Stimulated activated CD8-positive, alpha-beta memory T cell treated with anti-CD3 and anti-CD28 coated beads, Interleukin-2, amount 100 ng/mL, for 1 hour (primary cell): ENCODE data around the gene CALML6.

Source experiments
- DNase-seq, 2 donors: peaks; one replicate each; pipeline ENCODE4 v3.0.0-alpha.2; 2020; ENCODE audit warnings: low read depth in 2 of 2

CALML6 gene

GRCh38 chr1:1942753-1943656 is 27.9 kb downstream of the CALML6 start:
- no peak for DNase-seq

- peak in 1 of 2 donors; percentile 39 for DNase-seq
These were observed 28.9 kb downstream of the CALML6 start for GRCh38 chr1:1943834-1944570.

GRCh38 chr1:1945782-1946393 is 30.8 kb downstream of the CALML6 start:
- no peak for DNase-seq

- DNase-seq, result no peak
These were observed 31.5 kb downstream of the CALML6 start for GRCh38 chr1:1946540-1946939.

GRCh38 chr1:1947493-1947892 is 32.4 kb downstream of the CALML6 start:
- DNase-seq, result no peak

GRCh38 chr1:1948783-1949182 is 33.7 kb downstream of the CALML6 start:
- DNase-seq, result no peak

- DNase-seq, result no peak
These were observed 35.9 kb downstream of the CALML6 start for GRCh38 chr1:1950940-1951339.

GRCh38 chr1:1954015-1954414 is 39.0 kb downstream of the CALML6 start:
- no peak for DNase-seq

- DNase-seq, result no peak
These were observed 39.9 kb downstream of the CALML6 start for GRCh38 chr1:1954831-1955441.

- DNase-seq, result no peak
These were observed 40.6 kb downstream of the CALML6 start for GRCh38 chr1:1955621-1956094.

- DNase-seq, result no peak
These were observed 41.0 kb downstream of the CALML6 start for GRCh38 chr1:1956101-1956500.

- DNase-seq, result no peak
These were observed 41.8 kb downstream of the CALML6 start for GRCh38 chr1:1956586-1957532.

GRCh38 chr1:1957533-1957961 is 42.5 kb downstream of the CALML6 start:
- no peak for DNase-seq

GRCh38 chr1:1958071-1958541 is 43.0 kb downstream of the CALML6 start:
- DNase-seq, result no peak

GRCh38 chr1:1959459-1959839 is 44.4 kb downstream of the CALML6 start:
- DNase-seq, result no peak

- peak; percentile 16 to 31 for DNase-seq
These were observed 44.9 kb downstream of the CALML6 start for GRCh38 chr1:1959840-1960479.

GRCh38 chr1:1960480-1961196 is 45.6 kb downstream of the CALML6 start:
- DNase-seq, result no peak

- no peak for DNase-seq
These were observed 47.7 kb downstream of the CALML6 start for GRCh38 chr1:1962752-1963151.

- no peak for DNase-seq
These were observed 48.5 kb downstream of the CALML6 start for GRCh38 chr1:1963570-1963969.
